Heart right ventricle (tissue), 16 donors: ENCODE data around the gene UBE2D2. TPM values are rescaled to one million over a fixed set of nuclear protein-coding genes. Genes with fewer than 3 reads are reported as not detected.

ENCODE experiments used
- ATAC-seq, 8 donors: fragments of 200-7000 bp; cut with Tn5 transposase; one replicate each; pipeline ENCODE4 v1.9.1; 2020; ENCODE audit warnings: mild to moderate bottlenecking in 8 of 8, moderate library complexity in 8 of 8, moderate number of reproducible peaks in 1 of 8
- DNase-seq, 2 donors: peaks; one replicate each; pipeline ENCODE4 v3.0.0-alpha.2; 2020
- H3K27ac ChIP-seq, 10 donors: fragments of 200-600 bp; sonication (generic) in 2 of 10; one replicate each; pipeline versions ENCODE4 v1.5.0 to v1.8.0; 2020 to 2022; ENCODE audit warnings: mild to moderate bottlenecking in 3 of 10
- H3K27me3 ChIP-seq, 7 donors: fragments of 200-600 bp; one replicate each; pipeline ENCODE4 v1.8.0; 2021 to 2022; ENCODE audit warnings: mild to moderate bottlenecking in 2 of 7
- H3K36me3 ChIP-seq, 9 donors: fragments of 200-600 bp; sonication (generic) in 1 of 9; one replicate each; pipeline versions ENCODE4 v1.5.0 to v1.8.0; 2020 to 2022; ENCODE audit warnings: mild to moderate bottlenecking in 2 of 9
- H3K4me1 ChIP-seq, 9 donors: fragments of 200-600 bp; sonication (generic) in 1 of 9; one replicate each; pipeline versions ENCODE4 v1.5.0 to v1.8.0; 2020 to 2022; ENCODE audit warnings: mild to moderate bottlenecking in 4 of 9
- H3K4me3 ChIP-seq, 10 donors: fragments of 200-600 bp; sonication (generic) in 2 of 10; one replicate each; pipeline versions ENCODE4 v1.5.0 to v1.8.0; 2020 to 2022; ENCODE audit warnings: mild to moderate bottlenecking in 7 of 10, moderate library complexity in 2 of 10
- H3K9me3 ChIP-seq, 11 donors: fragments of 200-600 bp in 10 of 11; sonication (generic) in 2 of 11; one replicate each; pipeline versions ENCODE4 v1.5.0 to v1.8.0; 2013 to 2022; ENCODE audit warnings: mild to moderate bottlenecking in 2 of 11, control low read depth in 1 of 11, moderate library complexity in 1 of 11
- WGBS, 2 donors: extraction: QIAGEN DNeasy Blood & Tissue Kit; methylation state at CpG; one replicate each; pipeline ENCODE4 v1.1.7; 2013; ENCODE audit warnings: inconsistent platforms in 1 of 2; 5-methylcytosine and 5-hydroxymethylcytosine counted together
- intact Hi-C, 10 donors: fragments of 100-400 bp; cut with DNase I; formaldehyde crosslinking; loops; one replicate each; pipeline versions ENCODE4 v1.11.1 to v1.14.2; 2022
- polyA plus RNA-seq, 2 donors: library from polyadenylated mRNA; stranded (reverse); fragments of 200-250 nt; gene quantifications; one replicate each; pipeline ENCODE4 v1.2.3, GENCODE V29; 2013
- total RNA-seq, 10 donors: library from RNA; stranded (reverse); fragmentation: NEBNext Ultra II Directional in 3 of 10; extraction: Animal tissue kit (Norgen Biotek cat#: 25700) in 3 of 10; gene quantifications; one replicate each; pipeline versions ENCODE4 v1.2.1 to v1.2.4, GENCODE V29; 2021 to 2023
- TF ChIP-seq, protein P1 (sequence below), 9 donors: fragments of 200-600 bp; sonication (generic) in 2 of 9; IDR thresholded peaks; one replicate each; pipeline versions ENCODE4 v1.5.0 to v1.8.0; 2021 to 2022; ENCODE audit warnings: antibody characterized with exemption in 9 of 9, mild to moderate bottlenecking in 5 of 9, moderate library complexity in 1 of 9
- donor health status: Arrhythmogenic right ventricular cardiomyopathy.
- donor health status: ischemic (EF 13 %, LVEDD 7.1; RV severe dilation, severe dysfunction).
- donor health status: healthy with polysubstance abuse.
- donor health status: DM: no; HTN: yes; CAD: no.
- donor health status: DM: no; HTN: no; CAD: no.
- donor health status: ischemic (EF 25% LVEDD 6.9; RV normal size, moderate dysfunction).
- donor health status: ischemic (EF 25% LVEDD 5.7; RV mildly dilated, moderate dysfunction).
- donor health status: healthy.
- donor health status: DM: yes; HTN: yes; CAD: no.
- donor health status: Ischemic cardiomyopathy.
- donor health status: ischemic (EF 35%, LVEDD 5.7; RV mildly dilated, moderate dysfunction).
- donor health status: nonischemic (EF 11% LVEDD 7.7; RV severe dilation, severe dysfunction).
- donor health status: DM: yes; HTN: yes; CAD: no.
- donor health status: PGD.
- donor health status: ischemic (EF 29% LVEDD 5.4; RV normal size, mild dysfunction).
- donor health status: nonischemic (EF 23%, LVEDD 6.1; RV moderate dilation, normal function).

Gene UBE2D2
- total and polyA plus RNA-seq, 12 donors, result 59.3 to 162 (median 139) TPM

DNA sequence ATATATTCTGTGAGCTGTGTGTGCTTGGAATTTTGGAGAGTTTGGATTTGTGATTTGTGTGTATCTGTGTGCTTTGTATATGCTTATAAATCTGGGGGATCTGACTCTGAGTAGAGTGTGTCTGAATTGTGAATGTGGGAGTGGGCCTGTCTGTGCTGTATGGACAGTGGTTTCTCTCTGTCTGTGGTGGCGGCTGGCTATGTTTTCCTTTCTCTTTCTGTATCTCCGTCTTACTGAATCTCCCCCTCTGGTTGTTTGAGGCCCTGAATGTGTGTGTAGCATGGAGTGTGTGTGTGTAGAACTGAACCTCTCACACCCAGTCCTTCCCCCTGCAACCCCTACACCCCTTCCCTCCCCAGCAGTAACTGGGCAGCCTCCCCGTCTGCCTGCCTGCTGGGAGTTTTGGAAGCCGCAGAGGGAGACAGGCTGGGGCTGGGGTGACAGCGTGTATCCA is 91.7 kb downstream of the UBE2D2 start:
- WGBS, 2 donors, result 26 to 32% methylated on average over 5 of the region's 5 CpGs
- peaks cover 0 to 41% (median 0%) of the 10 kb centered on the region in 7 donors for H3K27me3 ChIP-seq
- peak overlapping the region; percentile 86 to 97 (median 92) for H3K27ac ChIP-seq
- intact Hi-C loops, result loop anchor here in 6 of 10 donors (5.0 kb wide), 2 partner anchors 34 to 39 kb away; no protein-coding TSS in a partner anchor
- DNase-seq (no peak), ATAC-seq (no peak)
- no peaks in the 10 kb centered on the region for H3K36me3 ChIP-seq
- H3K4me1 ChIP-seq, result peaks cover 45 to 88% (median 79%) of the 10 kb centered on the region in 9 donors
- TF ChIP-seq, protein P1, sequence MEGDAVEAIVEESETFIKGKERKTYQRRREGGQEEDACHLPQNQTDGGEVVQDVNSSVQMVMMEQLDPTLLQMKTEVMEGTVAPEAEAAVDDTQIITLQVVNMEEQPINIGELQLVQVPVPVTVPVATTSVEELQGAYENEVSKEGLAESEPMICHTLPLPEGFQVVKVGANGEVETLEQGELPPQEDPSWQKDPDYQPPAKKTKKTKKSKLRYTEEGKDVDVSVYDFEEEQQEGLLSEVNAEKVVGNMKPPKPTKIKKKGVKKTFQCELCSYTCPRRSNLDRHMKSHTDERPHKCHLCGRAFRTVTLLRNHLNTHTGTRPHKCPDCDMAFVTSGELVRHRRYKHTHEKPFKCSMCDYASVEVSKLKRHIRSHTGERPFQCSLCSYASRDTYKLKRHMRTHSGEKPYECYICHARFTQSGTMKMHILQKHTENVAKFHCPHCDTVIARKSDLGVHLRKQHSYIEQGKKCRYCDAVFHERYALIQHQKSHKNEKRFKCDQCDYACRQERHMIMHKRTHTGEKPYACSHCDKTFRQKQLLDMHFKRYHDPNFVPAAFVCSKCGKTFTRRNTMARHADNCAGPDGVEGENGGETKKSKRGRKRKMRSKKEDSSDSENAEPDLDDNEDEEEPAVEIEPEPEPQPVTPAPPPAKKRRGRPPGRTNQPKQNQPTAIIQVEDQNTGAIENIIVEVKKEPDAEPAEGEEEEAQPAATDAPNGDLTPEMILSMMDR (IDR thresholded peaks at IDR 0.05), result no peak
- H3K9me3 ChIP-seq, result no peaks in the 10 kb centered on the region
- peak overlapping the region in 5 of 10 donors; percentile 20 to 97 (median 27) for H3K4me3 ChIP-seq

DNA sequence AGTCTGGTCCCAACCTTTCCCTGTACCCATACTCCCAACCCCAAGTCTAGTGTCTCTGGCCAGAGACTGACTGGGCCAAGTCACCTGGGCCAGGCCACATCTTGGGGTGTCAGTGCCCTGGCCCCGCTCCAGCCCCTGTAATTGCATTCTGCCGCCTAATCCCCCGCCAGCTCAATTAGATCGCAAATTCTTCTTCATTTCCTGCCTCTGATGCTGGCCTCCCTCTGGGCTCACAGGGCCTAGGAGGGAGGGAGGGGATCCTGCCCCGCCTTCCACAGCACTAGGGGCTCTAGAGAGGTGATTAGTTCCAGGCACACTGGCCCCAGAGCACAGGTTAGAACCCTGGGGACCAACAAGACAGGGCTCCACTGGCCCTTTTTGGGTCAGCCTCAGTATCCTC is 92.5 kb downstream of the UBE2D2 start:
- peak overlapping the region; percentile 86 to 97 (median 92) for H3K27ac ChIP-seq
- intact Hi-C loops, result loop anchor here in 6 of 10 donors (5.0 kb wide), 2 partner anchors 34 to 39 kb away; no protein-coding TSS in a partner anchor
- no peak overlapping the region for H3K4me3 ChIP-seq
- H3K36me3 ChIP-seq, result no peaks in the 10 kb centered on the region
- peaks cover 52 to 95% (median 86%) of the 10 kb centered on the region in 9 donors for H3K4me1 ChIP-seq
- no peak for ATAC-seq
- TF ChIP-seq, protein P1 (IDR thresholded peaks at IDR 0.05), result no peak
- WGBS, 2 donors, result 51 to 54% methylated on average over 5 of the region's 5 CpGs
- no peak for DNase-seq
- H3K9me3 ChIP-seq, result no peaks in the 10 kb centered on the region
- H3K27me3 ChIP-seq, result peaks cover 0 to 33% (median 0%) of the 10 kb centered on the region in 7 donors

DNA sequence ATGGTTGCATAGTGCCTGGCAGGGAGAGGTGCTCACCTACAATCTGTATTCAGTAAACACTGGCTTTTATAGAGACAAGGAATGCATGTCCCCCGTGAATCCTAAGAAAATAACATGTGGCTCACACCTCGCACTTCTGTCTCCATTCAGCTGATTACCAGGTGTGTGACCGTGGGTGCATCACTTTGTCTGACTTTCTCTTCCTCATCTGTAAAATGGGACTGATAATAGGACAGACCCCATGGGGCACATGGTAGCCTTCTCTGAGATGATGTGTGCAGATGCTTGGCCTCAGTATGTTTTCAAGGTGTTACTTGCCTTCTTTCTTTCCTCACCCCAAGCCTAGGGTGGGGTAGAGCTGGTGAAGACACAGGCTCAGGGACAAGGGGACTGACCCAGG is 93.3 kb downstream of the UBE2D2 start:
- intact Hi-C loops, result loop anchor here in 6 of 10 donors (5.0 kb wide), 2 partner anchors 33 to 38 kb away; no protein-coding TSS in a partner anchor
- WGBS, 2 donors, result 75 to 82% methylated on average over 3 of the region's 3 CpGs
- ATAC-seq, result no peak
- Histone ChIP-seq H3K4me1 (peaks cover 61 to 100% (median 94%) of the 10 kb centered on the region in 9 donors), H3K27me3 (peaks cover 0 to 25% (median 0%) of the 10 kb centered on the region in 7 donors), H3K4me3 (no peak overlapping the region), H3K9me3 (no peaks in the 10 kb centered on the region), H3K36me3 (no peaks in the 10 kb centered on the region), H3K27ac (peak overlapping the region; percentile 86 to 97 (median 92))
- DNase-seq, result no peak
- TF ChIP-seq, protein P1 (IDR thresholded peaks at IDR 0.05), result no peak

DNA sequence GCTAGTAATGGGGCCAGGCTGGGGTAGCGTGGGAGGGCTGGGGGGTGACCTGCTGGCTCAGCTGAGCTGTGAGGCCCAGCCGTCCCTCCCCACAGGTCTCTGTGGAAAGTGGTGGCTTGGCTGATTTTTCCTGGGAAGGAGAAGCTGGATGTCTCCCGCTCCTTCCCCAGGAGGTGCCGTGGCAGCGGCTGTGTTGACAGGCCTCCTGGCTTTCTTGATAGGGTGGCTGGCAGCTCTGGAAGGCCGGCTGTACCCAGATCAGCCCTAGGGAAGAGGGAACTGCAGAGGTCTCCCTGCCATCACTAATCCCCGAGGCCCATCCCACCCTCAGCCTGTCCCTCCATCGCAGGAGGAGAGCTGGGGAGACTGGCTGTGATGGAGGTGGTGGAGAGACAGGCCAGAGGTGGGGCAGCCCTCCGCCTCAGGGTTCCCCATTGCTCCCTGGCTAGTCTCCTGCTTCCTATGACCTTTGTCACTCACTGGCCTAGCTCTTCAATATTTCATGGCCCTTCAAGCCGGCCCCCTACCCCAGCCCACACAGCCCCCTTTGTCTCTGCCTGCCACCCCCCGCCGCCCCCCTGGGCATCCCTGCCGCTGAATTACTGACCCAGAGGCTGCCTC is 93.8 kb downstream of the UBE2D2 start:
- DNase-seq, result peak in 1 of 2 donors; percentile 55
- Histone ChIP-seq H3K9me3 (no peaks in the 10 kb centered on the region), H3K27ac (peak overlapping the region; percentile 86 to 97 (median 92)), H3K27me3 (peaks cover 0 to 19% (median 0%) of the 10 kb centered on the region in 7 donors), H3K4me3 (peak overlapping the region in 2 of 10 donors; percentile 8 to 15), H3K4me1 (peaks cover 66 to 100% (median 99%) of the 10 kb centered on the region in 9 donors), H3K36me3 (no peaks in the 10 kb centered on the region)
- intact Hi-C loops, result loop anchor here in 6 of 10 donors (5.0 kb wide), 3 partner anchors 32 to 42 kb away; no protein-coding TSS in a partner anchor
- TF ChIP-seq, protein P1 (IDR thresholded peaks at IDR 0.05), result peak in 1 of 9 donors; percentile 12
- peak in 6 of 8 donors; percentile 2 to 41 (median 16) for ATAC-seq
- WGBS, 2 donors, result 33 to 50% methylated on average over 13 of the region's 13 CpGs
